Measurements from ENCODE around the gene PLVAP. TPM values are rescaled to one million over a fixed set of nuclear protein-coding genes. Genes with fewer than 3 reads are reported as not detected.

PLVAP gene
- polyA plus RNA-seq, 1 donor (not counting 4 experiments of a cell fraction or from before 2014, with no cell fraction given): not detected

DNA sequence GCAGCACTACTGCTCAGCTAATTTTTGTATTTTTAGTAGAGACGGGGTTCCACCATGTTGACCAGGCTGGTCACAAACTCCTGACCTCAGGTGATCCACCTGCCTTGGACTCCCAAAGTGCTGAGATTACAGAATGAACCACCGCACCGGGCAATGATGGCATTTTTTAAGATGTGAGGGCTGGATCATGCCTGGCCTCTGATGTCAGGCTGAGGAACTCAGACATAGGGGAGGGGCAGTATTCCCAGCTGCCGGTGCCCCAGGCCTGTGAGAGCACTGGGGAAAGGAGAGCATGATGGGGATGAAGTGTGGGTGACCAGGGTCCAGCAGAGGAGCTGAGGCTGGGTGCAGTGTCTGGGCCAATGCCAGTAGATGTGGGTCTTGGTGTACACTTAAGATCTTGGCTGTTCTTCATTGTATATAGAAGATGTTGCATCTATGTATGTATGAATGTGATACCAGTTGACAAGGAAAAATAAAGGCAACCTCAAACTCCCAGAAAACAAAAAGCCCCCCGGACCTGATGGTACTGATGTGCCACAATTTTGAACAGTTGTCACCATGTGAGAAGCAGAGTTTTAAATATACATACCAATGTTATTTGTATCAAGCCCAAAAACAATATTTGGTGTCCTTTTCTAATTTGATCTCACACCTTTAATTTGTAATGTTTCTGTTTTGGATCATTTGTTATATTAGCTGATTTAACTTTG, 3.4 kb upstream of the PLVAP start:
- no peak for DNase-seq (ENCODE audit: low read depth, low spot score)
- H3K9me3 ChIP-seq (ENCODE audit: control insufficient read depth, low read depth, low read length): no peaks in the 10 kb centered on the region
- no peak overlapping the region for H3K4me3 ChIP-seq (ENCODE audit: control insufficient read depth in 2 of 3, extremely low read depth in 1 of 3, insufficient read depth in 2 of 3, low read depth in 1 of 3, low read length in 3 of 3)
- no peak overlapping the region for H2AFZ ChIP-seq (ENCODE audit: control insufficient read depth, low read length)
- H3K9ac ChIP-seq (ENCODE audit: control insufficient read depth, extremely low read depth, insufficient read depth, low read length): no peak overlapping the region
- TF ChIP-seq EZH2 (IDR thresholded peaks at IDR 0.05; ENCODE audit: low read length): no peak
- TF ChIP-seq, protein P1, sequence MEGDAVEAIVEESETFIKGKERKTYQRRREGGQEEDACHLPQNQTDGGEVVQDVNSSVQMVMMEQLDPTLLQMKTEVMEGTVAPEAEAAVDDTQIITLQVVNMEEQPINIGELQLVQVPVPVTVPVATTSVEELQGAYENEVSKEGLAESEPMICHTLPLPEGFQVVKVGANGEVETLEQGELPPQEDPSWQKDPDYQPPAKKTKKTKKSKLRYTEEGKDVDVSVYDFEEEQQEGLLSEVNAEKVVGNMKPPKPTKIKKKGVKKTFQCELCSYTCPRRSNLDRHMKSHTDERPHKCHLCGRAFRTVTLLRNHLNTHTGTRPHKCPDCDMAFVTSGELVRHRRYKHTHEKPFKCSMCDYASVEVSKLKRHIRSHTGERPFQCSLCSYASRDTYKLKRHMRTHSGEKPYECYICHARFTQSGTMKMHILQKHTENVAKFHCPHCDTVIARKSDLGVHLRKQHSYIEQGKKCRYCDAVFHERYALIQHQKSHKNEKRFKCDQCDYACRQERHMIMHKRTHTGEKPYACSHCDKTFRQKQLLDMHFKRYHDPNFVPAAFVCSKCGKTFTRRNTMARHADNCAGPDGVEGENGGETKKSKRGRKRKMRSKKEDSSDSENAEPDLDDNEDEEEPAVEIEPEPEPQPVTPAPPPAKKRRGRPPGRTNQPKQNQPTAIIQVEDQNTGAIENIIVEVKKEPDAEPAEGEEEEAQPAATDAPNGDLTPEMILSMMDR (optimal IDR thresholded peaks at IDR 0.05 in 1 of 3, IDR thresholded peaks at IDR 0.05 in 1 of 3, conservative IDR thresholded peaks at IDR 0.05 in 1 of 3; ENCODE audit: extremely low read depth in 1 of 3, insufficient read depth in 2 of 3, low read length in 3 of 3): no peak
- no peaks in the 10 kb centered on the region for H3K27me3 ChIP-seq (ENCODE audit: control insufficient read depth, extremely low read depth, insufficient read depth, low read length)
- no peaks in the 10 kb centered on the region for H3K4me1 ChIP-seq (ENCODE audit: control insufficient read depth, extremely low read depth, insufficient read depth, low read length)
- no peaks in the 10 kb centered on the region for H3K9me1 ChIP-seq (ENCODE audit: control insufficient read depth, extremely low read depth, insufficient read depth, low read length)
- FAIRE-seq: no peak
- H4K20me1 ChIP-seq (ENCODE audit: control insufficient read depth, extremely low read depth, insufficient read depth, low read length): no peaks in the 10 kb centered on the region
- H3K36me3 ChIP-seq (ENCODE audit: control insufficient read depth in 2 of 2, extremely low read depth in 1 of 2, insufficient read depth in 2 of 2, low read length in 2 of 2): no peaks in the 10 kb centered on the region
- dilution Hi-C loops (cut with MboI; ENCODE audit: extremely low pct_ligation_motif_present, low sequenced_read_pairs): no loop called here
- no peaks in the 10 kb centered on the region for H3K79me2 ChIP-seq (ENCODE audit: control insufficient read depth, insufficient read depth, low read length)
- no peak overlapping the region for H3K27ac ChIP-seq (ENCODE audit: control insufficient read depth, insufficient read depth, low read length)
- H3K4me2 ChIP-seq (ENCODE audit: control insufficient read depth, extremely low read depth, insufficient read depth, low read depth, low read length): no peak overlapping the region

DNA sequence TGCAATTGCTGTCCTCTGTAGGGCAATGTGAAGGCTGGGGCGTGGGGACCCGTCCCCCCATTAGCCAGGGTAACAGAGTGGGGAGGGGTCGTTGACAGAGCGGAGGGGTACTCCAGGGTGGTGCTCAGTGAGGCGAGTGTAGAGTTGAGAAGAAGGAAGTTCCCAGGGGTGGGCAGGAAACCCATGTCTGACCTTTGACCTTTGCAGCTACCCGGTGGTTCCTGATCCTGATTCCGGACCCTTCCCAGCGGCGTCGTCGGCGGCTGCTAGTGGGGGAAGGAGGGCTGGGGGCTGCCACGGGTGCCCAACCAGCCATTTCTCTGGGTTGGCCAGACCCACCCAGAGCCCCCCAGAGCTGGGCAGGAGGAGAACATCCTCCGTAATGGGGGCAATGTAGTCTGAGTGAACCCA, 2.1 kb upstream of the PLVAP start:
- Histone ChIP-seq H3K4me1 (ENCODE audit: control insufficient read depth, extremely low read depth, insufficient read depth, low read length) (no peaks in the 10 kb centered on the region), H3K27ac (ENCODE audit: control insufficient read depth, insufficient read depth, low read length) (no peak overlapping the region), H3K9me3 (ENCODE audit: control insufficient read depth, low read depth, low read length) (no peaks in the 10 kb centered on the region), H4K20me1 (ENCODE audit: control insufficient read depth, extremely low read depth, insufficient read depth, low read length) (no peaks in the 10 kb centered on the region), H3K4me2 (ENCODE audit: control insufficient read depth, extremely low read depth, insufficient read depth, low read depth, low read length) (no peak overlapping the region), H3K36me3 (ENCODE audit: control insufficient read depth in 2 of 2, extremely low read depth in 1 of 2, insufficient read depth in 2 of 2, low read length in 2 of 2) (no peaks in the 10 kb centered on the region), H2AFZ (ENCODE audit: control insufficient read depth, low read length) (no peak overlapping the region), H3K9ac (ENCODE audit: control insufficient read depth, extremely low read depth, insufficient read depth, low read length) (no peak overlapping the region), H3K9me1 (ENCODE audit: control insufficient read depth, extremely low read depth, insufficient read depth, low read length) (no peaks in the 10 kb centered on the region), H3K4me3 (ENCODE audit: control insufficient read depth in 2 of 3, extremely low read depth in 1 of 3, insufficient read depth in 2 of 3, low read depth in 1 of 3, low read length in 3 of 3) (no peak overlapping the region), H3K79me2 (ENCODE audit: control insufficient read depth, insufficient read depth, low read length) (no peaks in the 10 kb centered on the region), H3K27me3 (ENCODE audit: control insufficient read depth, extremely low read depth, insufficient read depth, low read length) (no peaks in the 10 kb centered on the region)
- FAIRE-seq: no peak
- DNase-seq (ENCODE audit: low read depth, low spot score): no peak
- dilution Hi-C loops (cut with MboI; ENCODE audit: extremely low pct_ligation_motif_present, low sequenced_read_pairs): no loop called here
- TF ChIP-seq, protein P1 (optimal IDR thresholded peaks at IDR 0.05 in 1 of 3, IDR thresholded peaks at IDR 0.05 in 1 of 3, conservative IDR thresholded peaks at IDR 0.05 in 1 of 3; ENCODE audit: extremely low read depth in 1 of 3, insufficient read depth in 2 of 3, low read length in 3 of 3): no peak
- TF ChIP-seq EZH2 (IDR thresholded peaks at IDR 0.05; ENCODE audit: low read length): no peak

Data from keratinocyte (primary cell).